ENCODE measurements around the gene B4GALT2. TPM values are rescaled to one million over a fixed set of nuclear protein-coding genes. Genes with fewer than 3 reads are reported as not detected.

B4GALT2 gene
- total and polyA plus RNA-seq, 3 donors from 2014 or later, result 40.9 to 65.9 (median 47.7) TPM

- Histone ChIP-seq H3K4me3 (no peak overlapping the region), H3K4me1 (peaks cover 15% of the 10 kb centered on the region), H3K9me3 (no peaks in the 10 kb centered on the region), H3K27ac (no peak overlapping the region), H3K27me3 (no peaks in the 10 kb centered on the region), H3K36me3 (ENCODE audit: low read depth, missing control alignments) (no peaks in the 10 kb centered on the region)
- intact Hi-C loops (cut with DNase I; ENCODE audit: low total_unique reads), result no loop called here
- 89 to 92% methylated on average over 3 to 4 of the region's 4 CpGs for WGBS, 2 donors
- DNase-seq, result no peak
- TF ChIP-seq, protein P1, sequence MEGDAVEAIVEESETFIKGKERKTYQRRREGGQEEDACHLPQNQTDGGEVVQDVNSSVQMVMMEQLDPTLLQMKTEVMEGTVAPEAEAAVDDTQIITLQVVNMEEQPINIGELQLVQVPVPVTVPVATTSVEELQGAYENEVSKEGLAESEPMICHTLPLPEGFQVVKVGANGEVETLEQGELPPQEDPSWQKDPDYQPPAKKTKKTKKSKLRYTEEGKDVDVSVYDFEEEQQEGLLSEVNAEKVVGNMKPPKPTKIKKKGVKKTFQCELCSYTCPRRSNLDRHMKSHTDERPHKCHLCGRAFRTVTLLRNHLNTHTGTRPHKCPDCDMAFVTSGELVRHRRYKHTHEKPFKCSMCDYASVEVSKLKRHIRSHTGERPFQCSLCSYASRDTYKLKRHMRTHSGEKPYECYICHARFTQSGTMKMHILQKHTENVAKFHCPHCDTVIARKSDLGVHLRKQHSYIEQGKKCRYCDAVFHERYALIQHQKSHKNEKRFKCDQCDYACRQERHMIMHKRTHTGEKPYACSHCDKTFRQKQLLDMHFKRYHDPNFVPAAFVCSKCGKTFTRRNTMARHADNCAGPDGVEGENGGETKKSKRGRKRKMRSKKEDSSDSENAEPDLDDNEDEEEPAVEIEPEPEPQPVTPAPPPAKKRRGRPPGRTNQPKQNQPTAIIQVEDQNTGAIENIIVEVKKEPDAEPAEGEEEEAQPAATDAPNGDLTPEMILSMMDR (IDR thresholded peaks at IDR 0.05), result no peak
- TF ChIP-seq POLR2A (IDR thresholded peaks at IDR 0.05), result no peak
Measured at GRCh38 chr1:43951021-43951985, 27.7 kb upstream of the B4GALT2 start.

DNA sequence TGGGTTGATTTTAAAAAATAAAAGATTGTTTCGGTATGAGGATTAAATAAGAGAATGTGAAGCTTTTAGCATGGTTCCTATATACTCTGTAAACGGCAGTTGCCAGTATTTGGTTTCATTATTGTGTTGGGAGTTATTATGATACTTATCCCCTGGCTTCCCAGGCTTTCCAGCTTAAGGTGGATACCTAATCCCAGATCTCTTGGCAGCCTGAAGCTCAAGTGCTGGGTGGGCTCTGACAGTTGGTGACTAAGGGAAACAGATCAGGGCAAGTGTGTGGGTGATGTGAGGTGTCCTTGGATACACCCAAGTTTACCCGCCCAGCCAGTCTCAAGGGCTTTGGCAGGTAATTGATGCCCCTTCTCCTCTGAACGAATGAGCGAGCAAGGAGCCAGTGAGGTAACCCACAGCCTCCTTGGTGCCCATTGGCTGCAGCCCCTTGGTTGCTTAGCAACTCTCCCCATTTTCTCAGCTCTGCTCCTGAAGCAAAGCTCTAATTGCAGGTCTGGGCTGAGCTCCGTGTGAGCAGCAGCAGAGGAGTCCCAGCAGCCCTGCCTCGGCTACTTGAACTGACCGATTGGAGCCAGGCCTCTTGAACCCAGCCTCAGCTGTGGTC is 26.2 kb upstream of the B4GALT2 start:
- no peak for DNase-seq
- Histone ChIP-seq H3K36me3 (ENCODE audit: low read depth, missing control alignments) (no peaks in the 10 kb centered on the region), H3K9me3 (no peaks in the 10 kb centered on the region), H3K4me3 (no peak overlapping the region), H3K27me3 (no peaks in the 10 kb centered on the region), H3K4me1 (peaks cover 8% of the 10 kb centered on the region), H3K27ac (no peak overlapping the region)
- WGBS, 2 donors, result 66 to 73% methylated on average over 8 of the region's 8 CpGs
- intact Hi-C loops (cut with DNase I; ENCODE audit: low total_unique reads), result no loop called here
- TF ChIP-seq, protein P1 (IDR thresholded peaks at IDR 0.05), result no peak
- no peak for TF ChIP-seq POLR2A (IDR thresholded peaks at IDR 0.05)

DNA sequence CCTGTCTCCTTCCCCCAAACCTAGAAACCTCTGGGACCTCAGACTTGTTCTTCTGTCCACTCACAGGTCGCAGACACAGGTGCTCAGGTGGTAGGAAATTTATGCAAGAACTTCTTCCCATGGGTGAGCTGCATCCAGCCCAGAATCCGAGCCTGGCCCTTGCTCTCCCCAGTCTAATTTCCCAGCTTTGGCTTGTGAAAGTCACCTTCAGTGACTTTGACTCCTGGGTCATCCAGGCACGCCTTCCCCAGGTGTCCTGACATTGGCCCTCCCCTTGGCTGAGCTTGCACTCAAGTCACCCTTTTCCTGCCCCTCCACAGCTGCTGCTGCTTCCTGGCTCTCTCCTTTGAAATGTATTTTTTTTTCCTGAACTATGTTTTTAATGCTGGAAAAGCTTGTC is 25.6 kb upstream of the B4GALT2 start:
- WGBS, 2 donors, result 65 to 73% methylated on average over 3 of the region's 3 CpGs
- TF ChIP-seq, protein P1 (IDR thresholded peaks at IDR 0.05), result no peak
- no peak for TF ChIP-seq POLR2A (IDR thresholded peaks at IDR 0.05)
- no peak for DNase-seq
- H3K4me1 ChIP-seq, result peaks cover 3% of the 10 kb centered on the region
- intact Hi-C loops (cut with DNase I; ENCODE audit: low total_unique reads), result no loop called here
- no peak overlapping the region for H3K27ac ChIP-seq
- H3K36me3 ChIP-seq (ENCODE audit: low read depth, missing control alignments), result no peaks in the 10 kb centered on the region
- H3K27me3 ChIP-seq, result no peaks in the 10 kb centered on the region
- H3K9me3 ChIP-seq, result no peaks in the 10 kb centered on the region
- H3K4me3 ChIP-seq, result no peak overlapping the region

DNA sequence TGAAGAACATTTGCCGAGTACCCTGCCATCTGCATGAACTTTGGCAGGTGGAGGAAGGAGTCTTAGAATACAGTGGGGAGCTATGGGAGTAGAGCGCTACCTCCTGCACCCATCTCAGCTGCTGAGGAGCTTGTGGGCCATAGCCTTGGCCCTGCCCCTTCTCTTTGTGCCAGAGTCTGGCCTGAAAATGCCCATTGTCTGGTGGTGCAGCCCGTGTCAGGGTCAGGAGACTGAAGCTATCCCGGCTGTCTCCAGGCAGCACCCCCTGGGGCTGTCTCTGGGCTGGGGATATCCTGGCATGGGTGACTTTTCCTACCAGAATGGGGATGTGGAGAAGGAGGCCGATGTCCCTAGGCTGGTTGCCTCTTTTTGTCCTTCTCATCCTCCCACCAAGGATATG is 25.0 kb upstream of the B4GALT2 start:
- 63 to 67% methylated on average over 5 of the region's 5 CpGs for WGBS, 2 donors
- H3K36me3 ChIP-seq (ENCODE audit: low read depth, missing control alignments), result no peaks in the 10 kb centered on the region

More for the DNA sequence above, 25.0 kb upstream of the B4GALT2 start:
- Histone ChIP-seq H3K27ac (no peak overlapping the region), H3K4me3 (no peak overlapping the region), H3K27me3 (no peaks in the 10 kb centered on the region), H3K4me1 (no peaks in the 10 kb centered on the region), H3K9me3 (no peaks in the 10 kb centered on the region)
- DNase-seq, result no peak
- TF ChIP-seq POLR2A (IDR thresholded peaks at IDR 0.05), result no peak
- TF ChIP-seq, protein P1 (IDR thresholded peaks at IDR 0.05), result no peak
- intact Hi-C loops (cut with DNase I; ENCODE audit: low total_unique reads), result no loop called here

All from testis (tissue), 3 donors.